GM12865 (cell line): Measurements from ENCODE around the gene NAXD.
A peak's percentile ranks its signal among the peaks of the same experiment; 100 is the strongest.
"Not testable (repeated sequence)": the region's sequence is repeated elsewhere in the genome, so short reads cannot be mapped to it uniquely, and the experiment has no call there.

Source experiments
- DNase-seq: peaks from one replicate; pipeline ENCODE4 v3.0.0; 2010; ENCODE audit warnings: low read depth
- H3K4me3 ChIP-seq: 2 replicates; pipeline ENCODE4 v1.5.1; 2011; ENCODE audit warnings: mild to moderate bottlenecking, low read depth, low read length, control low read depth
- TF ChIP-seq, protein P1 (sequence below): IDR thresholded peaks from 2 replicates; pipeline ENCODE4 v1.5.1; 2011; ENCODE audit warnings: low read length, control low read depth, low read depth, inconsistent platforms; ENCODE audit not compliant: insufficient read depth; ENCODE audit errors: missing control alignments

The NAXD gene

DNA sequence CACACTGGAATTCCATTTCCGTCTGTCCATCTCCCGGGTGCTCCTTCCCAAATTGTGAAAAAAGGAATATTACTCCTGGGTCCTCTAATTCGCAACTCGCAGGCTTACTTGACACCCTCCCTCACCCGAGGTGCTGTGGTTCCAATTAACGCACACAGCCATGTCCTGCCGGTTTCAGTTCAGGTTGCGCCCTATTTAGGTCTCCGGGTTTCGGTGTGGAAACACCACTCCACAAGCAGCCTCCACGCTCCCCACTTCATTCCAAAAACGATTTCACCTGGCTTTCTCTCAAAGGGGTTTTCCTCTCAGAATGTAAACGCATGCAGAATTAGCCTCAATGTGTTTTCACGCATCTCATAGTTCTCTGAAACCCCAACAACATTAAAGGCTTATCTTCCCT, 37.9 kb downstream of the NAXD start:
- TF ChIP-seq, protein P1, sequence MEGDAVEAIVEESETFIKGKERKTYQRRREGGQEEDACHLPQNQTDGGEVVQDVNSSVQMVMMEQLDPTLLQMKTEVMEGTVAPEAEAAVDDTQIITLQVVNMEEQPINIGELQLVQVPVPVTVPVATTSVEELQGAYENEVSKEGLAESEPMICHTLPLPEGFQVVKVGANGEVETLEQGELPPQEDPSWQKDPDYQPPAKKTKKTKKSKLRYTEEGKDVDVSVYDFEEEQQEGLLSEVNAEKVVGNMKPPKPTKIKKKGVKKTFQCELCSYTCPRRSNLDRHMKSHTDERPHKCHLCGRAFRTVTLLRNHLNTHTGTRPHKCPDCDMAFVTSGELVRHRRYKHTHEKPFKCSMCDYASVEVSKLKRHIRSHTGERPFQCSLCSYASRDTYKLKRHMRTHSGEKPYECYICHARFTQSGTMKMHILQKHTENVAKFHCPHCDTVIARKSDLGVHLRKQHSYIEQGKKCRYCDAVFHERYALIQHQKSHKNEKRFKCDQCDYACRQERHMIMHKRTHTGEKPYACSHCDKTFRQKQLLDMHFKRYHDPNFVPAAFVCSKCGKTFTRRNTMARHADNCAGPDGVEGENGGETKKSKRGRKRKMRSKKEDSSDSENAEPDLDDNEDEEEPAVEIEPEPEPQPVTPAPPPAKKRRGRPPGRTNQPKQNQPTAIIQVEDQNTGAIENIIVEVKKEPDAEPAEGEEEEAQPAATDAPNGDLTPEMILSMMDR, result no peak
- no peak overlapping the region for H3K4me3 ChIP-seq
- no peak for DNase-seq

DNA sequence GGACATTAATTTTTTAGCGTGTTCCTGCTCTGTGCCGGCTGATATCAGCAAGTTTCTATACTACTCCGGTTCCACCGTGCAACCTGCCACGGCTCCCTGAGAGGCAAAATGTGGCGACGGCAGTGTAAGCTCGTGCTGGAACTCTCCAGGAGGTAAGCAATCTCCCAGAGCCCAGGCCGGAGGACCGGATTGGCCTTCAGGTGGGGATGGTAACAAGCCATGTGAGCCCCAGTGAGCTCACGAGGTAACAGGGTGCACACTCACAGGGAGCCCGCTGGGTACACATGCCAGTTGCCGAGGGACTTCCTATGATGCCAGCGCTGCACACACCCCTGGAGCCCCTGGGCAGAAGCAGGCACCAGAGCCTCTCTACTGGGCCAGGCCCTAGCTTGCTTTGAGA, 38.5 kb downstream of the NAXD start:
- DNase-seq, result no peak
- TF ChIP-seq, protein P1, result no peak
- H3K4me3 ChIP-seq, result no peak overlapping the region

DNA sequence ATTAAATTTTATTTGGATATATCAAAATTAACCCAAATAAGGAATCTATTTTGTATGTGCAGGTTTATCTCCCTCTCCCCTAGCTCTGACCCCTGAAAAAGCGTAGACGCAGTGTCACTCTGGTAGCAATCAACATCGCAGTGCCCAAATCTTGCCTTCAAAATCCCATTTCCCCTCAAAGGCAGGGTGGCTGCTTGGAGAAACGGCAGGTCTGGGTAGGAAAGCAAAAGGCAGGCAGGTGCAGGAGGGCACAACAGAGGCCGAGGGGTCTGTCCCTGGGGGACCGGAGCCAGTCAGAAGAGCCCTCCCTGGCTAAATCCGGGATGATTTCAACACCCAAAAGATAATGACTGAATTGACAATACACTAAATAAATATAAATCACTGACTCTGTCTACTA, 41.9 kb downstream of the NAXD start:
- DNase-seq, result no peak
- TF ChIP-seq, protein P1, result no peak
- H3K4me3 ChIP-seq, result no peak overlapping the region

DNA sequence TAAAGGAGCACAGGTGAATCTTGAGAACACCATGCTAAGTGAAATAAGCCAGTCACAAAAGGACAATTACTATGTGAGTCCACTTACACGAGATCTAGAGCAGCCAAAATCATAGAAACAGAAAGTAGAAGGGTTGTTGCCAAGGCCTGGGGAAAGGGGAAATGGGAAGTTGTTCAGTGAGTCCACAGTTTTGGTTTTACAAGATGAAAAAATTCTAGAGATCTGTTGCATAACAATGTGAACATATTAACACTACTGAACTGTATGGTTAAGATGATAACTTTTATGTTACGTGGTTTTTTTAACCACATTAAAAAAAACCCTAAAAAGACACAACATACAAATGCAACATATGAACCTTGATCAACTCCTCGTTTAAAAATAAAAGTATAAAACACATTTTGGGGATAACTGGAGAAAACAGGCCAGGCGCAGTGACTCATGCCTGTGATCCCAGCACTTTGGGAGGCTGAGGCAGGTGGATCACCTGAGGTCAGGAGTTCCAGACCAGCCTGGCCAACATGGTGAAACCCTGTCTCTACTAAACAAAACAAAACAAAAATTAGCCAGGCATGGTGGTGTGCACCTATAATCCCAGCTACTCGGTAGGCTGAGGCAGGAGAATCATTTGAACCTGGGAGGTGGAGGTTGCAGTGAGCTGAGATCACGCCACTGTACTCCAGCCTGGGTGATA, 43.0 kb downstream of the NAXD start:
- not testable (repeated sequence) for H3K4me3 ChIP-seq
- peak; percentile 81 for DNase-seq

DNA sequence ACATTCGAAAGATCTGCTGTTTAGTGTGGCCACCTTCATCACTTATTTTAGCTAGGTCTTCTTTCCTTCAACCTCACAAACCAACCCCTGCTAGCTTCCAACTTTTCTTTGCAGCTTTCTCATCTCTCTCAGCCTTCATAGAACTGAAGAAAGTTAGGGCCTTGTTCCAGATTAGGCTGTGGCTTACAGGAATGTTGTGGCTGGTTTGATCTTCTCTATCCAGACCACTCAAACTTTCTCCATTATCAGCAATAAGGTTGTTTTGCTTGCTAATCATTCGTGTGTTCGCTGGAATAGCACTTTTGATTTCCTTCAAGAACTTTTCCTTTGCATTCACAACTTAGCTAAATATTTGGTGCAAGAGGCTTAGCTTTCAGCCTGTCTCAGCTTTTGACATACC, 45.9 kb downstream of the NAXD start:
- no peak for DNase-seq
- TF ChIP-seq, protein P1, result no peak

DNA sequence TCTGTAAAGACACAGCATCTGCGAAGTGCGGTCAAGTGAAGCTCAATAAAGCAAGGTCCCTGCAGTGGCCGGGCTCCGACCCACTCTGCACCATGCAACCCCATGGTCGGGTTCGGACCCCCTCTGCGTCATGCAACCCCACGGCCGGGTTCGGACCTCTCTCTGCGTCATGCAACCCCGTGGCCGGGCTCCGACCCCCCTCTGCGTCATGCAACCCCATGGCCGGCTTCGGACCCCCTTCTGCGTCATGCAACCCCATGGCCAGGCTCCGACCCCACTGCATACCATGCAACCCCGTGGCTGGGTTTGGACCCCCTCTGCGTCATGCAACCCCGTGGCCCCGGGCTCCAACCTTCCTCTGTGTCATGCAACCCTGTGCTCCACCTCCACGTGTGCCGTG, 46.7 kb downstream of the NAXD start:
- no peak for DNase-seq
- no peak overlapping the region for H3K4me3 ChIP-seq
- TF ChIP-seq, protein P1, result no peak

More for the DNA sequence above, 45.9 kb downstream of the NAXD start:
- no peak overlapping the region for H3K4me3 ChIP-seq

DNA sequence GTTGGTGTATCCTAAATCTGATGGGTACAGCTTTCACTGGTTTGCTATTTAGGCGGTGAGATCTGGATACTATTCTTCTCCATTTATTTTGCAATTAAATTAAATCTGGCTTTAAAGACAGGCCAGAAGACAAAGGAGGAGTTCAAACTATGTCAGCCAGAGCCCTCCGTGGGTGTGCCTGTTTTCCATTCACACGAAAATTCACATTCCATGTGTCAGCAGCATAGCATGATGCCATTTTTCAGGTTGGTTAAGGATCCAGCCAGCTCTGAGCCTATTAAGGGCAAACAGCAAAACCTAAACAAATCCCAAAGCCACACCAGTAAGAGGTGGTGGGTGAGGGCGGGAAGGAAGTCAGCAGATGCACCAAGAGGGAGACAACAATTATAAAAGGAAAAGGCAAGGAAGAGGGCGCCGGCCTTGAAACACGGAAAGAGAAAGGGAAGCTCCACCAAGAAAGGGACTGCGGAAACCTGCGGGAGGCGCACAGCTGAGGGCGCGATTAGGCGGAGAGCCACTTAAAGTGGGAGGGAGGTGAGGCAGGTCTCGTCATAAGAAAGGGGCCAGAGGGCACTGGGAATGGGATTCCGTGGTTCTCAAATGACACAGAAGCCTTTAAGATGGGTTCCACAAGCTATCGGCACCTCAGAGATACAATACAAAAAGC, 47.6 kb downstream of the NAXD start:
- DNase-seq, result no peak
- TF ChIP-seq, protein P1, result no peak

More for the DNA sequence above, 47.6 kb downstream of the NAXD start:
- H3K4me3 ChIP-seq, result no peak overlapping the region
